OCI-LY7 (cell line): ENCODE data around the gene ANKFN1.

Source experiments
- EZH2phosphoT487 ChIP-seq: fragments of 200-600 bp; sonication (generic); IDR thresholded peaks from 2 replicates; pipeline ENCODE4 v1.6.1; 2018; ENCODE audit warnings: low read depth, borderline replicate concordance, mild to moderate bottlenecking, mixed run types, antibody characterized with exemption, low read length, moderate library complexity, mixed read lengths
- TF ChIP-seq, protein P1 (sequence below): fragments of 200-600 bp; sonication (generic); conservative IDR thresholded peaks from 2 replicates; pipeline ENCODE4 v1.5.1; 2014; ENCODE audit warnings: mild to moderate bottlenecking, antibody characterized with exemption, low read length, moderate library complexity, mixed read lengths

DNA sequence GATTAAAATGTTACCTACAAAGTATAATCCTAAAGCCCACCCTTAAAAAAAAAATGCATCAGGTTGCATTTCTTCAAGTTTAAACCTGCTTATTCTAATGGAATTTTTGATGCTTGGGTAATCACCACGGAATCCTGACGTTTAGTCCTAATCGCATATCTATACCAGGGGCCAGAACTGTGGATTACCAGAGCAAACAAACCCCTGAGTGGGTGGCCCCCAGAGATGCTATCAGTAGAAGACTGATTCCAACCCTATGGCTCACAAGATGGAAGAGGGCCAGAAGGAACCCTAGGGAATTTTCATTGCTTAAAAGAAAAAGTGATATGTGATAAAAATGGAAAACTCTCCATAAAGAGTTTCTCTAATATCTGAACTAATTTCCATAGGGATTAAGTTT is 288.0 kb downstream of the ANKFN1 start:
- TF ChIP-seq, protein P1, sequence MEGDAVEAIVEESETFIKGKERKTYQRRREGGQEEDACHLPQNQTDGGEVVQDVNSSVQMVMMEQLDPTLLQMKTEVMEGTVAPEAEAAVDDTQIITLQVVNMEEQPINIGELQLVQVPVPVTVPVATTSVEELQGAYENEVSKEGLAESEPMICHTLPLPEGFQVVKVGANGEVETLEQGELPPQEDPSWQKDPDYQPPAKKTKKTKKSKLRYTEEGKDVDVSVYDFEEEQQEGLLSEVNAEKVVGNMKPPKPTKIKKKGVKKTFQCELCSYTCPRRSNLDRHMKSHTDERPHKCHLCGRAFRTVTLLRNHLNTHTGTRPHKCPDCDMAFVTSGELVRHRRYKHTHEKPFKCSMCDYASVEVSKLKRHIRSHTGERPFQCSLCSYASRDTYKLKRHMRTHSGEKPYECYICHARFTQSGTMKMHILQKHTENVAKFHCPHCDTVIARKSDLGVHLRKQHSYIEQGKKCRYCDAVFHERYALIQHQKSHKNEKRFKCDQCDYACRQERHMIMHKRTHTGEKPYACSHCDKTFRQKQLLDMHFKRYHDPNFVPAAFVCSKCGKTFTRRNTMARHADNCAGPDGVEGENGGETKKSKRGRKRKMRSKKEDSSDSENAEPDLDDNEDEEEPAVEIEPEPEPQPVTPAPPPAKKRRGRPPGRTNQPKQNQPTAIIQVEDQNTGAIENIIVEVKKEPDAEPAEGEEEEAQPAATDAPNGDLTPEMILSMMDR, result no peak
- no peak for TF ChIP-seq EZH2phosphoT487
